Pancreas (tissue), 10 donors: ENCODE results near the gene ZNF582. TPM values are rescaled to one million over a fixed set of nuclear protein-coding genes. Genes with fewer than 3 reads are reported as not detected.

Source experiments
- ATAC-seq, 4 donors: fragments of 200-7000 bp; cut with Tn5 transposase; one replicate each; pipeline versions ENCODE4 v1.8.0 to v1.9.1; 2020; ENCODE audit warnings: mild to moderate bottlenecking in 4 of 4, moderate library complexity in 4 of 4
- DNase-seq, 6 donors: peaks; one replicate each; pipeline ENCODE4 v3.0.0-alpha.2; 2020
- FAIRE-seq: peaks from 2 replicates; lab custom pipeline; 2012; peaks lifted over from hg19 to GRCh38; lab: Jason Lieb, UNC
- H3K27ac ChIP-seq, 4 donors: fragments of 200-600 bp; sonication (generic); 1 replicate in 3 of 4; 2 replicates in 1 of 4; pipeline versions ENCODE4 v1.5.0 to v1.8.0; 2020
- H3K27me3 ChIP-seq, 4 donors: fragments of 200-600 bp; one replicate each; pipeline ENCODE4 v1.8.0; 2021
- H3K36me3 ChIP-seq, 3 donors: fragments of 200-600 bp; sonication (generic) in 1 of 3; one replicate each; pipeline versions ENCODE4 v1.5.0 to v1.8.0; 2020 to 2021
- H3K4me1 ChIP-seq, 3 donors: fragments of 200-600 bp; one replicate each; pipeline ENCODE4 v1.8.0; 2021
- H3K4me3 ChIP-seq, 4 donors: fragments of 200-600 bp; sonication (generic) in 2 of 4; one replicate each; pipeline versions ENCODE4 v1.5.0 to v1.8.0; 2020 to 2021
- H3K9me3 ChIP-seq, 4 donors: fragments of 200-600 bp; one replicate each; pipeline ENCODE4 v1.8.0; 2021
- WGBS, 2 donors: extraction: QIAGEN DNeasy Blood & Tissue Kit; methylation state at CpG; one replicate each; pipeline ENCODE4 v1.1.7; 2013; 5-methylcytosine and 5-hydroxymethylcytosine counted together
- intact Hi-C, 3 donors: fragments of 100-400 bp; cut with DNase I; formaldehyde crosslinking; loops; one replicate each; pipeline versions ENCODE4 v1.11.1 to v1.14.2; 2022
- polyA plus RNA-seq, 2 donors: library from polyadenylated mRNA; stranded (reverse); fragments of 200-250 nt; gene quantifications; one replicate each; pipeline ENCODE4 v1.2.3, GENCODE V29; 2013
- total RNA-seq, 6 donors: library from RNA; stranded (reverse); fragmentation: NEBNext Ultra II Directional in 4 of 6; extraction: Animal tissue kit (Norgen Biotek cat#: 25700) in 4 of 6; gene quantifications; one replicate each; pipeline versions ENCODE4 v1.2.1 to v1.2.4, GENCODE V29; 2021 to 2023
- TF ChIP-seq, protein P1 (sequence below), 4 donors: fragments of 200-600 bp; sonication (generic) in 3 of 4; IDR thresholded peaks; one replicate each; pipeline versions ENCODE4 v1.5.0 to v1.8.0; 2021; ENCODE audit warnings: antibody characterized with exemption in 4 of 4
- donor health status: healthy with polysubstance abuse.
- donor health status: DM: no; HTN: no; CAD: no; lungs with moderate emphysema.
- donor health status: DM: no; HTN: no; CAD: no.
- donor health status: control.
- donor health status: control.
- donor health status: Bipolar disorder and iron deficiency.
- donor health status: DM: yes; HTN: yes; CAD: no.
- donor health status: DM: no; HTN: no; CAD: no.
- donor health status: DM: no; HTN: no; CAD: no.
- donor health status: DM: yes; HTN: yes; CAD: no.

The ZNF582 gene
- total and polyA plus RNA-seq, 8 donors, result 1.2 to 2.6 (median 1.8) TPM

- ATAC-seq, result no peak
- Histone ChIP-seq H3K9me3 (no peaks in the 10 kb centered on the region), H3K27ac (no peak overlapping the region), H3K27me3 (no peaks in the 10 kb centered on the region), H3K4me3 (no peak overlapping the region), H3K4me1 (no peaks in the 10 kb centered on the region), H3K36me3 (no peaks in the 10 kb centered on the region)
- intact Hi-C loops, result loop anchor here in 1 of 3 donors (10.0 kb wide), 1 partner anchor 282 kb away; no protein-coding TSS in a partner anchor
- no peak for FAIRE-seq
- TF ChIP-seq, protein P1, sequence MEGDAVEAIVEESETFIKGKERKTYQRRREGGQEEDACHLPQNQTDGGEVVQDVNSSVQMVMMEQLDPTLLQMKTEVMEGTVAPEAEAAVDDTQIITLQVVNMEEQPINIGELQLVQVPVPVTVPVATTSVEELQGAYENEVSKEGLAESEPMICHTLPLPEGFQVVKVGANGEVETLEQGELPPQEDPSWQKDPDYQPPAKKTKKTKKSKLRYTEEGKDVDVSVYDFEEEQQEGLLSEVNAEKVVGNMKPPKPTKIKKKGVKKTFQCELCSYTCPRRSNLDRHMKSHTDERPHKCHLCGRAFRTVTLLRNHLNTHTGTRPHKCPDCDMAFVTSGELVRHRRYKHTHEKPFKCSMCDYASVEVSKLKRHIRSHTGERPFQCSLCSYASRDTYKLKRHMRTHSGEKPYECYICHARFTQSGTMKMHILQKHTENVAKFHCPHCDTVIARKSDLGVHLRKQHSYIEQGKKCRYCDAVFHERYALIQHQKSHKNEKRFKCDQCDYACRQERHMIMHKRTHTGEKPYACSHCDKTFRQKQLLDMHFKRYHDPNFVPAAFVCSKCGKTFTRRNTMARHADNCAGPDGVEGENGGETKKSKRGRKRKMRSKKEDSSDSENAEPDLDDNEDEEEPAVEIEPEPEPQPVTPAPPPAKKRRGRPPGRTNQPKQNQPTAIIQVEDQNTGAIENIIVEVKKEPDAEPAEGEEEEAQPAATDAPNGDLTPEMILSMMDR (IDR thresholded peaks at IDR 0.05), result no peak
- 75 to 93% methylated on average over 2 of the region's 2 CpGs for WGBS, 2 donors
- no peak for DNase-seq
These were observed 36.4 kb downstream of the ZNF582 start for GRCh38 chr19:56356944-56357343.

DNA sequence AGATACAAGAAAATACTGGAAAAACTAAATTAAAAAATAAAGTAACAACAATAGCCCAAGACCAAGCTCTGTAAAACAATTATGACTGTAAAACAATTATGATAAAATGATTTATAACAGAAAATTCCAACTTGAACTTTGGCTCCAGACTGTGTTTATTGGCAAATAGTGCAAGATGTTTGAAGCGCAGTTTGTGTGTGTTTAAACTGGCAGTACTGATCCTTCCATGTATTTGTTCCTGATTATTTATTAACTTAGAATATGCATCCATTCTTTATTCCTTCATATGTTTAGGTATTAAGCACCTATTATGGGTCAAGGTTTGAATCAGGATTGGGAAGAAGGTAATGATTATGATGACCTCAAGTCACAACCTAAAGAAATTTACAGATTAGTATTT, 37.8 kb downstream of the ZNF582 start:
- H3K27ac ChIP-seq, result no peak overlapping the region
- no peak overlapping the region for H3K4me3 ChIP-seq
- DNase-seq, result no peak
- H3K36me3 ChIP-seq, result no peaks in the 10 kb centered on the region
- no peak for FAIRE-seq
- 24 to 35% methylated on average over 1 of the region's 1 CpG for WGBS, 2 donors
- no peaks in the 10 kb centered on the region for H3K9me3 ChIP-seq
- TF ChIP-seq, protein P1 (IDR thresholded peaks at IDR 0.05), result no peak
- no peaks in the 10 kb centered on the region for H3K4me1 ChIP-seq
- intact Hi-C loops, result loop anchor here in 1 of 3 donors (10.0 kb wide), 1 partner anchor 281 kb away; no protein-coding TSS in a partner anchor
- no peaks in the 10 kb centered on the region for H3K27me3 ChIP-seq
- no peak for ATAC-seq

GRCh38 chr19:56351208-56351607, 42.1 kb downstream of the ZNF582 start:
- Histone ChIP-seq H3K4me3 (no peak overlapping the region), H3K36me3 (no peaks in the 10 kb centered on the region), H3K4me1 (no peaks in the 10 kb centered on the region), H3K27me3 (no peaks in the 10 kb centered on the region), H3K9me3 (no peaks in the 10 kb centered on the region), H3K27ac (no peak overlapping the region)
- DNase-seq (no peak), FAIRE-seq (no peak), ATAC-seq (no peak)
- 71 to 83% methylated on average over 6 of the region's 6 CpGs for WGBS, 2 donors
- intact Hi-C loops, result loop anchor here in 1 of 3 donors (10.0 kb wide), 1 partner anchor 276 kb away; no protein-coding TSS in a partner anchor
- TF ChIP-seq, protein P1 (IDR thresholded peaks at IDR 0.05), result no peak

DNA sequence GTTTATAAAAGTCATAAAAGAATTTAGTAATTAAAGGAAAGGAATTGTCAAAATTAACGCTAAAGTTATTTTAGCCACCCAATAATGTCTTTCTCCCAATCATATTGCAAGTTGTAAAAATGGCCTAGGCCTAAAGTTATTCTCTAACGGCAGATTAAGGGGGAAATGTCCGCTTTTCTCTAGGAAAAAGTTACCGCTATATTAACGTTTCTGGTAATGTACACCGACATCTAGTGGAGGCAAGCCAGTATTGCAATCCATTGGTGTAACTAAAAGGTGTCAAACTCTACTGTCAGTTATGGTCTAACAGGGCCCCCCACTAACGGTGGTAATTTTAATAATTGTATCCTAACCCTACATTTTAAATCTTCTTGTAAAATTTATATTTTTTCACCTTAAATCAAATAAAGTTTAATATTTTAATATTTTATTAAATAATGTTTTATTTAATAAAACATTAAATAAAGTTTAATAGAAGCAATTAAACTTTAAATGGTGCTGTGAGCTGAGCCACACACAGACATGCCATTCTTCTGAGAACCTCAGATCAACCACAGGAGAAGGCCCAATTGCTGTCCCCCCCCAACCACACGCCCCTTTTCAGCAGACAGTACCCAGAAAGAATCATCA, 42.8 kb downstream of the ZNF582 start:
- H3K27ac ChIP-seq, result no peak overlapping the region
- H3K9me3 ChIP-seq, result no peaks in the 10 kb centered on the region
- H3K27me3 ChIP-seq, result no peaks in the 10 kb centered on the region
- FAIRE-seq, result peak; percentile 60
- DNase-seq, result peak in 3 of 6 donors; percentile 13 to 41 (median 17)
- no peak overlapping the region for H3K4me3 ChIP-seq
- WGBS, 2 donors, result 20 to 24% methylated on average over 8 of the region's 8 CpGs
- TF ChIP-seq, protein P1 (IDR thresholded peaks at IDR 0.05), result peak; percentile 59 to 77 (median 74)
- intact Hi-C loops, result loop anchor here in 1 of 3 donors (10.0 kb wide), 1 partner anchor 276 kb away; no protein-coding TSS in a partner anchor
- H3K36me3 ChIP-seq, result no peaks in the 10 kb centered on the region
- peak in 3 of 4 donors; percentile 56 to 64 (median 62) for ATAC-seq
- no peaks in the 10 kb centered on the region for H3K4me1 ChIP-seq

DNA sequence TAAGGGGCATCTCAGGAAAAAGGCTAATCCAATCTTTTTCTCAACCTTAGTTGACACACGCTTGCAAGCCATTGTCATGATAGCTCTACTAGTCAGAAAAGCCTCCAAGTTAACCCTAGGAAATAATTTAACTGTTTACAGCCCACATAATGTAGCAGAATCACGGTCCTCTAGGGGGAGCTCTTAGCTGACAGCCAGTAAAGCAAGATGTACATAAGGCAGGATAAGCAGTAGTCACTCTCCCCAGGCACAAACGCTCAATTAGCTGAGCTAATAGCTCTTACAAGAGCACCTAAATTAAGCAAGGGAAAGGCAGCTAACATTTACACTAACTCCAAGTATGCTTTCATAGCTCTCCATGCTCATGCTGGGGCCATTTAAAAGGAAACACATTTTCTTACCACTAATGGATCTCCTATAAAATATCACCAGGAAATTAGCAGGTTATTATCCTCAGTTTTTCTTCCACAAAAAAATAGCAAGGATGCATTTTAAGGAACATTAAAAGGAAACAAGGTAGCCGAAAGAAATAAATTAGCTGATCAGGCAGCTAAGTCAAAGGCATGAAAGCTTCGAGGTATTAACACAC, 45.0 kb downstream of the ZNF582 start:
- H3K36me3 ChIP-seq, result no peaks in the 10 kb centered on the region
- no peaks in the 10 kb centered on the region for H3K9me3 ChIP-seq
- no peak for ATAC-seq
- FAIRE-seq, result no peak
- 49 to 57% methylated on average over 5 of the region's 5 CpGs for WGBS, 2 donors
- H3K4me1 ChIP-seq, result no peaks in the 10 kb centered on the region
- no peak overlapping the region for H3K4me3 ChIP-seq
- H3K27me3 ChIP-seq, result no peaks in the 10 kb centered on the region
- DNase-seq, result no peak
- intact Hi-C loops, result no loop called here
- no peak overlapping the region for H3K27ac ChIP-seq
- TF ChIP-seq, protein P1 (IDR thresholded peaks at IDR 0.05), result no peak
